ENCODE data around the gene SLC23A2.

SLC23A2 gene

DNA sequence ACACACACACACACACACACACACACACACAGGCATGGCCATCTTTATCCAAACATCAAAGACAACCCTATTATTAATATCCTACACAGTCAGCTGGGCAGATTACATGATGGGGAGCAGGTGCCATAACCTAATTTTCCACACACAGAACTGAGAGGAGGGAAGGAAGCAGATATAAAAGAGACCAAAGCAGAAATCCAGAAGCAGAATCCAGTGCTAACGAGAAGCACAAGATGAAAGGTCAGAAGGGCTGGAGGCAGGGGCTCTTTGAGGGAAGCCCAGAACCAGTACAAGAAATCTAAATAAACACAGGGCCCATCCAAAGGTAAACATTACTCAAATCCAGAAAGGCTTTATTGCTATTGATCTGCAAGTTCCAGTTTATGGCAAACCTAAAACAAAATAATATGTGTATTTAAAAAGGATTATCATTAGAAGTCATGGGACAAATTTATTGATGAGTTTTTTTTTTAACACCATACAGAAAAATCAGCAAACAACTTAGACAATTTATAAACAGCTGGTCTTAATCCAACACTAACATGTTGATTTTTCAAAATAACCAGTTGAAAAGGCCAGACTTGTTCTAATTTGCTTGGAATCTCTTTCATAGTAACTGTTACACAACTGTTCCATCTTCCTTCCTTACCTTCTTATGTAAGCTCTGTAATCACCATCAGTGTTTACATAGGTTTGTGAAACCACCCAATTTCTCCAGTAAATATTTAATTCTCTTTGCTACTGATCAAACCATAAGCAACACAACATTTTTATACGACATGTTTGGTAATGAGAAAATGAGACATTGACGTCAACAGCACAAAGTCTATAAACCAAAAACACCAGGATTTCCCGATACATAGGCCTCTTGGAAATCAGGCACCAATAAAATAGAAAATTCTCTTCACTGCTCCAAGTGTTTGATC is 34.2 kb downstream of the SLC23A2 start:
- no peak for DNase-seq (ENCODE audit: low spot score)

DNA sequence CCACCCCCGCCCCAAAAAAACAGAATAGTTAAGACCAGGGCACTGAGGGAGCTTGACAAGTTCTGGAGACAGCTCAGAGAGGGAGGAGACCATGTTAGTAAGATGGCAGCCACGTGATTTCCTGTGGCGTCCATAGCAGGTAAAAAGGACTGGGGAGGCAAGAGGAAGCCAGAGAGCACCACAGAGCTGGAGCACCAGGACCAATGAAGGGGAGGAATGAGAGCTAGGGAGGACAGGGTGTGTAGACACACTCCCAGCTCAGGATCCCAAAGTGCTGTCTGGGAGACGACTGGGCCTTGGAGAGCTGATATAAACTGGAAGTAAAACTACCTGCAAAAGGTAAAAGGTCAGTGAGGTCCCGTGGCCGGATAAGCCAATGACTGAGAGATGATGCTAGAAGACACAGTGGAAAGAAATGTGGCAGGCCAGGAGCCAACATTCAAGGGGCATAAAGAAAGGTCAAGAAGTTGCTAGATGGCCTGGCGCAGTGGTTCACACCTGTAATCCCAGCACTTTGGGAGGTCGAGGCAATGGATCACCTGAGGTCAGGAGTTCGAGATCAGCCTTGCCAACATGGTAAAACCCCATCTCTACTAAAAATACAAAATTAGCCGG is 39.0 kb downstream of the SLC23A2 start:
- no peak for DNase-seq (ENCODE audit: low spot score)

DNA sequence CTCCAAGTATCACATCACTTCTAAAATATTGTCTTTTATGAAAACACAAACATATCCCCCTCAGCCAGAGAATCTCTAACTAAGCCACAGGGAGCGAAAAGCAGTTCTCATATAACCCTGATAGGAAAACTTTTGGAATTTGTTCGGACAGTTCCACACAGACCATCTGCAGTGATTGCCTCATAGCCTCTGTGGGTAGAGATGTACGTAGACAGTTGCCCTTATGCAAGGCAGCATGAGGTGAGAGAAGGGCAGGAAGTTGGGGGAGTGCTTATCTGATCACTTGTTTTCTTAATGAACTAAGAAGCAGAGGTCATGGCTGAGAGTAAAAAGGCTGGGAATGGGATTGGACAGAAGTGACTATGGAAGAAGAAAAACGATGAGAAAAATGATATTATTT is 39.6 kb downstream of the SLC23A2 start:
- no peak for DNase-seq (ENCODE audit: low spot score)

DNA sequence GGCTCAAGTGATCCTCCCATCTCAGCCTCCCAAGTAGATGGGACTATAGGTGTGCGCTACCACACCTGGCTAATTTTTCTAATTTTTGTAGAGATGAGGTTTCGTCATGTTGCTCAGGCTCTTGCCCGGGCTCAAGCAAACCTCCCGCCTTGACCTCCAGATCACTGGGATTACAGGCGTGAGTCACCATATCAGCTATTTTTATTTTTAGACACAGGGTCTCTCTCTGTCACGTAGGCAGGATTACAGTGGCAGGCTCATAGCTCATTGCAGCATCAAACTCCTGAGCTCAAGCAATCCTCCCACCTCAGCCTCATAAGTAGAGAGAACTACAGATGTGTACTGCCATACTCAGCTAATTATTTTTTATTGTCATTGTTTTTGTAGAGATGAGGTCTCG is 41.7 kb downstream of the SLC23A2 start:
- no peak for DNase-seq (ENCODE audit: low spot score)

DNA sequence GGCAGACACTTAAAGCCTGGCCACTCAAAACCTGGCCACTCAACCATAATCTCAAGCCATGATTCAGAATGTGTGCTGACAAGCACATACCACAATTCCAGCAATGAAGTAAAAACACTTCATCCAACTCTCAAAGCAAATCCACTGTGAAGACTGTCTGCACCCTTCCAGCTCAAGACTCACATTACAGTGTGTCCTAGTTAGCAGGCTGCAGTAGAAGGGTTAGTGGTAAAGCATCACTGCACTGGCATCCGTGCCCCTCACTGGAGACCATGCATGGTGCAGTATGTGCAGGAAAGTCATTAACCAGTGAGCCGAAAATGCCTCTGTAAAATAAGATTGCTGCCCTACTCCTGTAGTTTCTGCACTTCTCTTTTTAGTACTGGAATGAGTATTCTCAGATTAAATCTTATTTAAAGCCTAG is 43.4 kb downstream of the SLC23A2 start:
- DNase-seq (ENCODE audit: low spot score), result peak; percentile 37

DNA sequence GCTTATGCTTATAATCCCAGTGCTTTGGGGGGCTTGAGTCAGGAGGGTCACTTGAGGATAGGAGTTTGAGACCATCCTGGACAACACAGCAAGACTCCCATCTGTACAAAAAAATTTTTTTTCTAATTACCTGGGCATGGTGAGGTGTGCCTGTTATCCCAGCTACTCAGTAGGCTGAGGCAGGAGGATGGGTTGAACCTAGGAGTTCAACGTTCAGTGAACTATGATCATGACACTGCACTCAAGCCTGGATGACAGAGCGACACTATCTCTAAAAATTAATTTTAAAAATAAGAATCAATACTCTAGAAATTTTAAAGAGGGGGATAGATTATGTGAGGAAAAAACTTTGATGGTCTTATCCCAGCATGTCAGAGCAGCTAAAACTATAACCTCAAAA is 44.1 kb downstream of the SLC23A2 start:
- no peak for DNase-seq (ENCODE audit: low spot score)

DNA sequence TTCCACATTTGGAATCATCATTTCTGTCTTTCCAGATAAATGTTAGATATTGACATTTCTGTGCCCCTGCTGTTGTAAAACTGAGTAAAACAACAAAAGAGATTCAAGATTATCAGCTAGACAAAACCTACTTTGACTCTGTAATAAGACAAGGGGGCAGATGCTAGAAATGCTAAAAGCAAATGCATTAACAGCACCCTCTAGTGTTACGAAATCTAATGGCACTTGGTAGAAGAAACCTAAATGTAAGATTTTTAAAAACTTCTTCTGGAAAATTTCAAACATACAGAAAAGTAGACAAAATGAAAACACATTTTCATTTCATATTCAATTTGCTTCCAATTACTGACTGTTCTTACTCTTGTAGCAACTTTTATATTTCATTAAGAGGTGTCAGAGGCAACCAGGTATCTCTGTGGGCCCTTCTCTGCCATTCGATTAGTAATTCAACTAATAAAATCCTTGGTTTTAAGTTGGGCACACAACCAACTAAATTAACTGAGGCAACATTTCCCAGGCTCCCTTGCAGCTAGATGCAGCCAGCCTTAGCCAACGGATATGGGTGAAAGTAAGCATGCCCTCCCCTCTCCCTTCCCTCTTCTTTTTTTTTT is 45.0 kb downstream of the SLC23A2 start:
- peak; percentile 71 for DNase-seq (ENCODE audit: low spot score)

DNA sequence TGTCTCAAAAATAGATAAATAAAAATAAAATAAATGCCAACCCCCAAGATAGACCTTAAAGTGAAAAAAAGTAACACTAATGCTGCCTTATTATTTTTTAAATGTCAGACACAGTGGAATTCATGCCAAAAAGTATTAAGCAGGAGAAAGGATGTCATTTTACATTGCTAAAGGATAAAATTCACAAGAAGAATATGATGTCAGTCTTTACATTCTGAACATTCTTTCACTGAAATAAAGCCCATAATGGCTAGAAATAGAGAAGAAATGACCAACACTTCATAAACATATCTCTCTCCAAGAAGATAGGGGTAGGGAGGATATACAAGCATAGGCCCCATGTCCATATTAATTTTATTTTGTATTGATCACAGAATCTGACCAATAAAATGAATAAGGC is 47.4 kb downstream of the SLC23A2 start:
- DNase-seq (ENCODE audit: low spot score), result no peak

DNA sequence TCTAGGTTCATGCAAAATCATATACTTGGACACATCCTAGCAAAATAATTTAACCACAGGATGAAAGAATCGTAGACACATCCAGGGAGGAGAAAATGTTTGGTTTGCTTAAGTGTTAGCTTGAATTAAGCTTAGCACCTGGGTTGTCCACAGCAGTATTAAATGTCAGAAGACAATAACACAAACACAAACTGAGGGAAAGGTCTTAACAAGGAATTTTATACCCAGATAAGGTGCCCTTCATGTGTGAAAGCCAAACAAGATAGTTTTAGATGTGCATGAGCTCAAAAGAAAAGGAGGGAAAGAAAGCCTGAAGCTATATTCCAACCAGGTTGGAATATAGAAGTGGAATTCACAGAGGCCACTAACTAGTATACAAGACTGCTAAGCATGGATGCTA is 49.1 kb downstream of the SLC23A2 start:
- no peak for DNase-seq (ENCODE audit: low spot score)

DNA sequence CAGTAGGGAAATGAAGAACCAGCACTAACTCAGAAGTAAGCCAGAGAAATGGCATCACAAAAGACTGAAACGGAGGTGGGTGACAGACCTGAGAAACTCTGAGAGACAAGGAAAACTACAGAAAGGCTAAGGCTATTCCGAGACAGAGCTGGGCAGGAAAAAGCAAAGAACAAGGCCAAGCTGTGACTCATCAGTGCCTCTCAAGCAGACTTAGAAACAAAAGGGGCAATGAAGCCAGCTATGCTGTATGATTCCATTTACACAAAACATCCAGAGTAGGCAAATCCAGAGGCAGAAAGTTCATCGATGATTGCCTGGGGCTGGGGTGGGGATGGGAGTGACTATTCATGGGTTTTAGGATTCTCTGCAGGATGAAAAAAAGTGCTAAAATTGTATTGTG is 50.0 kb downstream of the SLC23A2 start:
- peak; percentile 80 for DNase-seq (ENCODE audit: low spot score)

DNA sequence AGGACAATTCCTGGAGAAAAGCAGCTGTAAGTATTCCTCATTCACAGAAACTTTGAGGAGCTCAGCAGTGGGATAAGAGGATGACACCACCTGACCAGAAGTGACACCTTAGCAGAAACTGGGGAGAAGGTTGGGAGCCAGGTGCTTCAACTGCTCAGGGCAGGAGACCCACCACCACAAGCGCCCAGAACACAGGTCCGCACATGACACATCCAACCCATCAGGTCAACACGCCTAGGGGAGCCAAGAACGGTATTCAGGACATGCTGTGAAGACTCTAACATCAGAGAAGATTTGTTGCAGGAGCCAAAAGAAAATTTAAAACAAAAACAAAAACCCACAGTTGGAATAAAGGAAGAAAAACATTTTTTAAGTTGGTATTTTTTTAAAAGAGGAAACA is 50.5 kb downstream of the SLC23A2 start:
- DNase-seq (ENCODE audit: low spot score), result no peak

DNA sequence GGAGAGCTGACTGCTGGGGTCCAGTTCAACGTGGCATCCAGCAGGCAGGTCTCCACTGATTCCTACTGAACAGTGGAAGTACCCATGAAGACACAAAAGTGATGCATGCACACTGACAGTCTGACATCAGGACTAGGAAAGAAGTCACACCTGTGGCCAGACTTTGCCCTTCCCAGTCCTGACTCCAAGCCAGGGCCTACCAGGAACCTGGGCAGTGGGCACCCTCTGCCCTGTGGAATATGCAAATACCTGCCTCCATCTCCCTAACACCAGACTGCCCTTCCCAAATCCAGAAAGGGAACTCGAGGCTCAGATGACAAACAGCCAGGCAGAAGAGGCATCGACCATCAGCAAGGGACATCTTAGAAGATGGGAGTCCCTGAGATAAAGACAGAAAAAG is 50.9 kb downstream of the SLC23A2 start:
- DNase-seq (ENCODE audit: low spot score), result no peak

DNA sequence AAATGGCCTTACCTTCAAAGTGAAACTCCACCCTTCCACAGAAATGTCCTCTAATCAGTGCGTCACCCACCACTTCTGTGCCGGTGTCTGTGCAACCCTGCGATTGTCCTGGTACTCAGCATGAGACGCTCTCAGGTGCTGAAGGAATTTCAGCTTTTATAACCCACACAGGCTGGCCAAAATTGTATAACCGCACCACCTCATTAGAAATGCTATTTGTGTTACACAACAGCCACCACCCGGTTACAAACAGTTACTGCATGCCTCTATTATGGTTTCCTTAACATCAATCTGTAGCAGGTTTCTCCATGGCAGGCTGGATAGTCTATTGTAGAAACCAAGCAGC is 51.5 kb downstream of the SLC23A2 start:
- peak; percentile 67 for DNase-seq (ENCODE audit: low spot score)

DNA sequence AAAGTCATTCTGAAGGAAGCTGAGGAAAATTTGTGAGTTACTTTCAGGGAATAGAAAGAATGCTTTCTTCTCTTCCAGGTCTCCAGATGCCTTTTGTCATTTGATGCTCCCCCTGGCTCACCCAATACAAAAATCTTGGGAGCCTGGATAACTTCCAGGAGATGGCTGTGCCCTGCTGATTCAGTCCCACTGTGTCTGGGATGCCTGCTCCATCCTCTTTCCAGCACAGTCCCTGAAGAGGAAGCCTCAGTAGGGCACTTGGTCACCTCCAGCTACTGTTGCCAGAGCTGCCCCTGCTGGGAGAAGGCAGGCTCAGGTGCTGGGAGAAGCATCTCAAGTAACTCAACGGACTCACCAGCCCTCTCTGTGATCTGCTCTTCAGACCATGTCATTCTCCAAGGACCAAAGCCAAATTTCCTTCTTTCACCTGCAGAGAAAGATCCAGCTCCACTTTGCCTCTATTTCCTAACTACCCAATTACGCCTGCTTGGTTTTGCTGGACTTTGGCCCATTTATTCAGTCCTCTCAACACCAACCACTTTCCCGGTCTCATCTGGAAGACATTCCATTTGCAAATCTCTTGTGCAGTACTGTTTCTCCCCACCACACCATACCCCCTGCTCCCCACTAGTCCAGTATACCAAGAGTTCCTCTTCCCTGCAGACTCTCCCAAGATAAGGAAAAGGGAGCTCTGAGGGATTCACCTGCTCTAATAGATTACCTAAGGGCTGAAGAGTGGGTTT is 53.3 kb downstream of the SLC23A2 start:
- DNase-seq (ENCODE audit: low spot score), result peak; percentile 41

DNA sequence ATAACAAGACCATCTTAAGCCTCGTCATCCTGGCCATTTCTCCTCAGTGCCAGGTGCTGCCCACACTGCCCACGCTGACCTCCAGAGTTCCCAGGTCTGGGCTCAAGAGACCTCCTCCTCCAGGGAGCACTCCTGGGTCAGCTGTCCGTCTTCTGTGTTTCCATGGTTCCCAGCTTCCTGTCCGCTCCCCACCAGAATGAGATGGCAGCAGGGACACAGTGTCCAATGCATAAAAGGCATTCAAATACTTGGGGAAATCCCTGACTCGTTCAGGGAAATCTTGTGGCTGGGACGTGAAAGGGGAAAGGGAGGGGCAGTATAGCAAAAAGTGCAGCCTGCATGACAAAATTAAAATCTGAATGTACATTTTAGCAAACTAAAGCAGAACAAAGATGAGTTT is 54.3 kb downstream of the SLC23A2 start:
- DNase-seq (ENCODE audit: low spot score), result no peak

DNA sequence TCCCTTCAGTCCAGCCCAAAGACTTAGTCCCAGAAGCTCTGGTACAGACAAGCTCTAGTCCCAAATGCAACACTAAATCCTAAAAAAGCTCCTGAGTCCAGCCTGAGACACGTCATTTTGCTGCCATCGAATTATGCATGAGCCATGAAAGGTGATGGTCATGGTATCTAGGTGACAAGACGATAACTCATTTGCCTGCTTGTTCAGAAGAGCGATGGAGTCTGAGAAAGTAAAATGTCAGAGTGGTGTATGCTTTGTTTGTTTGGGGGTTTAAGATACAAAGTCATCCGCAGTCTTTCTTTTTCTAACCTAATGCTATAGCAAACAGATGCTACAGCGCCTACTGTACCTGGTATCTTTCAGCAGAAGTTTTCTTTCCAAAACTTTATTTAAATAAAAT is 54.7 kb downstream of the SLC23A2 start:
- no peak for DNase-seq (ENCODE audit: low spot score)

DNA sequence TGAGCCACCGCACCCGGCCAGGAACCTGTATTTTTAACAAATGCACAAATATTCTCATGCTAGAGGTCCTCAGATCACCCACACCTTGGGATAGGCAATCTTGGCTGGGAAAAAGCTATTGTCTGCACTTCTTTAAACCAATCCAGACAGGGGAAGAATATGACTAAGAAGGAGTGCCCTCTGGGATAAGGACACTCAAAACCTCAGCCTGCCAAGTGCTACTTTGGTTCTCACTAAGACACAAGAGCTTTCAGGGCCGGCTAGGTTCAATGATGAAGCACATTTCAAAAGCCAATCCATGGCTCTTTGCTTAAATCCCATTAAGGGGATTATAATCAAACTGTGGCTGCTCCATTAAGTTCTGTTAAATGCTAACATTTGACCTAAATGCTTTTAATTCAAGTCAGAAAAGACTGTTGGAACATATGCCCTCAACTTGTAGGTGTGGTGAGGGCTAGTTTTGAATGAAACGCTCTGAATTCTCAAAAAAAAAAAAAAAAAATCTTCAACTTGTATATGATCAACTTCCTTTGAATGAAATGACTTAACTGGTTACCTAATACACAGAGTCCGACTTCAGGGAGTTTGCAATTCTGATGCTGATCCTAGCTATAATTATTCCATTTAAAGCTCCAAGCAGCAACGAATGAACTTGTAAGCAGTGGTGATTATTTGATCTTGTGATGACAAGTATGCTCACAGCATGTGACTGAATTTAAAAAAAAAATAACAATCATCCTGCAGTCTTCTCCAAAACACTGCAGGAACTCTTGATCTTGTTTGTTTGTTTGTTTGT is 56.6 kb downstream of the SLC23A2 start:
- DNase-seq (ENCODE audit: low spot score), result peak; percentile 39

DNA sequence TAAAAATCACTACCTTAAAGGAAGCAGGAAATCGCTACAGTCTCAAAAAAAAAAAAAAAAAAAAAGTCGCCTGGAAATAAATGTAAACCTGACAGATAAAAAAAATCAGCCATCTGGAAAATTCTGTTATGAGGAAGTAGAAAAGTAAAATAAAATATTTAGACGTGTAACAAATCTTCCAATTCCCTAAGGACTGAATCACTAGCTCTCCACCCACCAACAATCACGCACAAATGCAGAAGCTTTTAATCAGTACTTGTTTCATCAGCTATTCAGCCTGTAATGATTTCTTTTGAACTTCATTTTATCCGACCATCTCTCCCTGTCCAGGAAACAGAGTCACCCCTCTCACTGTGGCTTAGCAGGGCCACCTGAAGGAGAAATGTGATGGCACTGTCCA is 59.0 kb downstream of the SLC23A2 start:
- peak; percentile 62 for DNase-seq (ENCODE audit: low spot score)

DNA sequence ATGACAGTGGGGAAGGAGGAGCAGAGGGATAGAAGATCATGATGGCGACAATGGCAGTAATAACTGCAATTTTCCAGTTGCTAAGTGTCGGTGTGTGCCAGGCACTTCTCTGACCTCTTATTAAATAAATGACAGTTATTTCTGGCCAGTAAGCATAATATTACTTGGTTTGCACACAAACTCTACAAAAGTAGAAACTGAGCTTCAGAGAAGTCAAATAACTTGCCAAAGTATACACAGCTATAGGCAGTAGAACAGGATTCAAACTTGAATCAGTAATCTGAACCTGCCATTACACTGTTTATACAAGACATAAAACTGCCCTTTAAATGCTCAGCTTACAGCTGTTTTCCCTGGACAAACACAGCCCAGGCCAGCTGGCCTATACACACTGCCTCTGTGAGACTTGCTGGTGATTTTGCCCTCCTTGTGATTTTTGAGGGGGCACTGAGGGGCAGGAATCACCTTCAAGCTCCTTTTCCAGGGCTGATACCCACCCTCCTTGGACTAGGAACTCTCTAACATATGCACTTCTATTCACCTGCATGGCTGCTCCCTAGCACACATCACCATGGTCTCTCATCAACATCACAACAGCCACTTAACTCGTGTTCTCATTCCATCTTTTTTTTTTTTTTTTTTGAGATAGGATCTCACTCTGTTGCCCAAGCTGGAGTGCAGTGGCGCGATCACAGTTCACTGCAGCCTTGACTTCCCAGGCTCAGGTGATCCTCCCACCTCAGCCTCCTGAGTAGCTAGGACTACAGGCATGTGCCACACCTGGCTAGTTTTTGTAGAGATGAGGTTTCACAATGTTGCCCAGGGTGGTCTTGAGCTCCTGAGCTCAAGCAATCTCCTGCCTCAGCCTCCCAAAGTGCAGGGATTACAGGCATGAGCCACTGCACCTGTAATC is 63.6 kb downstream of the SLC23A2 start:
- no peak for DNase-seq (ENCODE audit: low spot score)

DNA sequence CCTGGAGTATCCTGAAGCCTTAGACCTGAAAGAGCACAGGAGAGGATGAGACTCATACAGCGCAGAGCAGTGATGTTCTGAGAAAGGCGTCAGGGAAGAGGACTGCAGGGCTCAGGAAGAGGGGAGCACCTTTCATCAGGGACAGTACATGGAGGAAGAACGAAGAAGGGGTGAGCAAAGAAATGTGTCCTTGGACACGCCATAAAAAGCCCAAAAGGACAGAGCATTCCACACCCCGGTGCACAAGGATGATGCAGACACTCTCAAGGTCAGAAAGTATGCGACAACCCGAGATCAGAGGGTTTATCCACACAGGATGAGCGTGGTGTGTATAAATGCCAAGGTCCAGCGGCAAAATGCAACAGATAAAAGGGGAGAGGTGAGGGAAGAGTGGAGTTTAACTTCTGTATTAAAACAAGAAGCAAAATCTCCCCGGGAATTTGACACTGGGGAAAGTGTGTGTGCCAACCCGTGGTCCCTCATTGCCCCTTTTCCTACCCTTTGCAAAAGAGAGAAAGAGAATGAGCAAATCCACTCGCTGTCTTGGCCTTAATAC is 64.4 kb downstream of the SLC23A2 start:
- no peak for DNase-seq (ENCODE audit: low spot score)

All from GM03348 (cell line).